Mucosa of descending colon (tissue), 3 donors: ENCODE data around the gene OR7E24. TPM values are rescaled to one million over a fixed set of nuclear protein-coding genes. Genes with fewer than 3 reads are reported as not detected.

Experiments used
- ATAC-seq: fragments of 200-7000 bp; cut with Tn5 transposase; one replicate; pipeline ENCODE4 v1.9.1; 2020; ENCODE audit warnings: mild to moderate bottlenecking, moderate library complexity
- DNase-seq, 3 donors: peaks; one replicate each; pipeline ENCODE4 v3.0.0-alpha.2; 2020
- H3K36me3 ChIP-seq: fragments of 200-600 bp; one replicate; pipeline ENCODE4 v1.8.0; 2021; ENCODE audit warnings: low read depth, mild to moderate bottlenecking
- H3K4me1 ChIP-seq: fragments of 200-600 bp; one replicate; pipeline ENCODE4 v1.8.0; 2021; ENCODE audit warnings: low read depth, mild to moderate bottlenecking
- H3K4me3 ChIP-seq: fragments of 200-600 bp; one replicate; pipeline ENCODE4 v1.8.0; 2021; ENCODE audit warnings: mild to moderate bottlenecking
- H3K9me3 ChIP-seq: fragments of 200-600 bp; one replicate; pipeline ENCODE4 v1.8.0; 2021; ENCODE audit warnings: mild to moderate bottlenecking
- CTCF ChIP-seq: fragments of 200-600 bp; IDR thresholded peaks from one replicate; pipeline ENCODE4 v1.8.0; 2022; ENCODE audit warnings: antibody characterized with exemption, mild to moderate bottlenecking
- intact Hi-C, 2 donors: fragments of 100-400 bp; cut with DNase I in 1 of 2; cut with micrococcal nuclease in 1 of 2; formaldehyde crosslinking; loops; one replicate each; pipeline versions ENCODE4 v1.11.0 to v1.11.1; 2022; cut with DNase I, micrococcal nuclease
- total RNA-seq, 3 donors: library from RNA; stranded (reverse); fragmentation: NEBNext Ultra II Directional in 2 of 3; extraction: Animal tissue kit (Norgen Biotek cat#: 25700) in 2 of 3; gene quantifications; one replicate each; pipeline versions ENCODE4 v1.2.1 to v1.2.4, GENCODE V29; 2021 to 2023
- donor health status: DM: no; HTN: no; CAD: no; lungs with moderate emphysema.
- donor health status: DM: no; HTN: no; CAD: no.
- donor health status: DM: no; HTN: yes; CAD: no.

OR7E24 gene
- total RNA-seq, 3 donors from 2014 or later, result not detected

GRCh38 chr19:9295411-9295849, 44.7 kb downstream of the OR7E24 start:
- intact Hi-C loops, result no loop called here
- Histone ChIP-seq H3K4me1 (no peaks in the 10 kb centered on the region), H3K4me3 (no peak overlapping the region), H3K36me3 (no peaks in the 10 kb centered on the region), H3K9me3 (peaks cover 100% of the 10 kb centered on the region)
- DNase-seq (no peak), ATAC-seq (no peak)
- no peak for TF ChIP-seq CTCF

- Histone ChIP-seq H3K9me3 (peaks cover 100% of the 10 kb centered on the region), H3K36me3 (no peaks in the 10 kb centered on the region)
- ATAC-seq, result no peak
Observed at GRCh38 chr19:9296336-9296735, 45.6 kb downstream of the OR7E24 start.

More at GRCh38 chr19:9296336-9296735, 45.6 kb downstream of the OR7E24 start:
- intact Hi-C loops, result no loop called here
- TF ChIP-seq CTCF, result no peak
- Histone ChIP-seq H3K4me3 (no peak overlapping the region), H3K4me1 (no peaks in the 10 kb centered on the region)
- DNase-seq, result no peak

Other genes starting within 250 kb of the OR7E24 start
- gene MUC16, start 240.5 kb upstream of the OR7E24 start, total RNA-seq, result under 1 TPM in 2 of 3 donors, not detected in 1; under 0.01 TPM
- not detected for gene OR1M1, start 163.9 kb upstream of the OR7E24 start, total RNA-seq
- gene OR7G2, start 143.5 kb upstream of the OR7E24 start, total RNA-seq, result not detected
- not detected for gene OR7G1, start 135.2 kb upstream of the OR7E24 start, total RNA-seq
- gene OR7G3, start 124.0 kb upstream of the OR7E24 start, total RNA-seq, result not detected
- 10 to 100 TPM; 26.4 to 37.1 (median 29.5) TPM for gene ZNF317, start 110.5 kb upstream of the OR7E24 start, total RNA-seq
- not detected for gene OR7D2, start 72.0 kb upstream of the OR7E24 start, total RNA-seq
- gene OR7D4, start 31.3 kb upstream of the OR7E24 start, total RNA-seq, result not detected
- 1 to 10 TPM; 2.7 to 6.2 (median 4.4) TPM for gene ZNF699, start 58.9 kb downstream of the OR7E24 start, total RNA-seq
- gene ZNF559, start 73.2 kb downstream of the OR7E24 start, total RNA-seq, result 10 to 100 TPM in 2 of 3 donors, 1 to 10 TPM in 1; 7.8 to 19.5 (median 10.4) TPM
- gene ZNF177, start 112.1 kb downstream of the OR7E24 start, total RNA-seq, result 1 to 10 TPM in 2 of 3 donors, not detected in 1; 2.5 to 5.5 TPM
- 10 to 100 TPM; 16.6 to 23.9 (median 20.6) TPM for gene ZNF266, start 184.6 kb downstream of the OR7E24 start, total RNA-seq
- not detected for gene ZNF560, start 247.7 kb downstream of the OR7E24 start, total RNA-seq